ENCODE measurements around the gene EXT2. TPM values are rescaled to one million over a fixed set of nuclear protein-coding genes. Genes with fewer than 3 reads are reported as not detected.
A peak's percentile ranks its signal among the peaks of the same experiment; 100 is the strongest.

The EXT2 gene
- total RNA-seq, 1 donor from 2014 or later: 106 TPM

GRCh38 chr11:44172966-44173365, 77.5 kb downstream of the EXT2 start:
- no peaks in the 10 kb centered on the region for H3K27me3 Mint-ChIP-seq (ENCODE audit: low read depth)
- no peaks in the 10 kb centered on the region for H3K9me3 Mint-ChIP-seq (ENCODE audit: low read depth)
- TF ChIP-seq, protein P1, sequence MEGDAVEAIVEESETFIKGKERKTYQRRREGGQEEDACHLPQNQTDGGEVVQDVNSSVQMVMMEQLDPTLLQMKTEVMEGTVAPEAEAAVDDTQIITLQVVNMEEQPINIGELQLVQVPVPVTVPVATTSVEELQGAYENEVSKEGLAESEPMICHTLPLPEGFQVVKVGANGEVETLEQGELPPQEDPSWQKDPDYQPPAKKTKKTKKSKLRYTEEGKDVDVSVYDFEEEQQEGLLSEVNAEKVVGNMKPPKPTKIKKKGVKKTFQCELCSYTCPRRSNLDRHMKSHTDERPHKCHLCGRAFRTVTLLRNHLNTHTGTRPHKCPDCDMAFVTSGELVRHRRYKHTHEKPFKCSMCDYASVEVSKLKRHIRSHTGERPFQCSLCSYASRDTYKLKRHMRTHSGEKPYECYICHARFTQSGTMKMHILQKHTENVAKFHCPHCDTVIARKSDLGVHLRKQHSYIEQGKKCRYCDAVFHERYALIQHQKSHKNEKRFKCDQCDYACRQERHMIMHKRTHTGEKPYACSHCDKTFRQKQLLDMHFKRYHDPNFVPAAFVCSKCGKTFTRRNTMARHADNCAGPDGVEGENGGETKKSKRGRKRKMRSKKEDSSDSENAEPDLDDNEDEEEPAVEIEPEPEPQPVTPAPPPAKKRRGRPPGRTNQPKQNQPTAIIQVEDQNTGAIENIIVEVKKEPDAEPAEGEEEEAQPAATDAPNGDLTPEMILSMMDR (IDR thresholded peaks at IDR 0.05): no peak
- peak overlapping the region; percentile 8 for H3K27ac Mint-ChIP-seq (ENCODE audit: unreplicated experiment)
- H3K36me3 Mint-ChIP-seq (ENCODE audit: low read depth): peaks cover 4% of the 10 kb centered on the region
- DNase-seq (ENCODE audit: low spot score): no peak
- peaks cover 21% of the 10 kb centered on the region for H3K4me1 Mint-ChIP-seq (ENCODE audit: low read depth)
- H3K4me3 Mint-ChIP-seq (ENCODE audit: unreplicated experiment): no peak overlapping the region

- no peak for DNase-seq (ENCODE audit: low spot score)
- Mint-ChIP-seq H3K27ac (ENCODE audit: unreplicated experiment) (no peak overlapping the region), H3K9me3 (ENCODE audit: low read depth) (no peaks in the 10 kb centered on the region), H3K4me3 (ENCODE audit: unreplicated experiment) (no peak overlapping the region), H3K4me1 (ENCODE audit: low read depth) (peaks cover 34% of the 10 kb centered on the region), H3K27me3 (ENCODE audit: low read depth) (no peaks in the 10 kb centered on the region), H3K36me3 (ENCODE audit: low read depth) (peaks cover 4% of the 10 kb centered on the region)
- TF ChIP-seq, protein P1 (IDR thresholded peaks at IDR 0.05): no peak
Observed at GRCh38 chr11:44174842-44175241, 79.4 kb downstream of the EXT2 start.

GRCh38 chr11:44176546-44177213, 81.2 kb downstream of the EXT2 start:
- TF ChIP-seq, protein P1 (IDR thresholded peaks at IDR 0.05): no peak
- Mint-ChIP-seq H3K36me3 (ENCODE audit: low read depth) (peaks cover 4% of the 10 kb centered on the region), H3K27me3 (ENCODE audit: low read depth) (no peaks in the 10 kb centered on the region), H3K27ac (ENCODE audit: unreplicated experiment) (no peak overlapping the region), H3K9me3 (ENCODE audit: low read depth) (no peaks in the 10 kb centered on the region), H3K4me3 (ENCODE audit: unreplicated experiment) (no peak overlapping the region), H3K4me1 (ENCODE audit: low read depth) (peaks cover 24% of the 10 kb centered on the region)
- DNase-seq (ENCODE audit: low spot score): no peak

DNA sequence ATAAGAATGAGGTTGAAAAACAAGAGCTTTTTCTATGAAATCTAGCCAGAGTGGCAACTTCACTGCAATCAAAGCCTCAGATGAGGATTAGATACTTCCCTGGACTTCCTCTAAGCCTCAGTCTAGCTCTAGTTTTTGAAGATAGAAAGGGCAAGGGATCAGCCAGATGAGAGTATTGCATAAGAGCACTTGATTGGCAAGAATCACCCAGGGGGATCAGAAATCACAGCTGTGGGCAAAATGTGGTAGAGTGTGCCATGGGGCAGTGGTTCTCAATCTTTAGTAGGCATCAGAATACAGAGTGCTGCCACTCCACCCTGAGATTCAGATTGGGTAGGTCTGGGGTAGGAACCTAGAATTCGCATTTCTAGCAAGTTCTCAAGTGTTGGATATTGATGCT, 82.4 kb downstream of the EXT2 start:
- Mint-ChIP-seq H3K27me3 (ENCODE audit: low read depth) (no peaks in the 10 kb centered on the region), H3K4me3 (ENCODE audit: unreplicated experiment) (no peak overlapping the region), H3K4me1 (ENCODE audit: low read depth) (peaks cover 19% of the 10 kb centered on the region), H3K36me3 (ENCODE audit: low read depth) (peaks cover 5% of the 10 kb centered on the region), H3K27ac (ENCODE audit: unreplicated experiment) (no peak overlapping the region), H3K9me3 (ENCODE audit: low read depth) (no peaks in the 10 kb centered on the region)
- no peak for DNase-seq (ENCODE audit: low spot score)
- TF ChIP-seq, protein P1 (IDR thresholded peaks at IDR 0.05): no peak

DNA sequence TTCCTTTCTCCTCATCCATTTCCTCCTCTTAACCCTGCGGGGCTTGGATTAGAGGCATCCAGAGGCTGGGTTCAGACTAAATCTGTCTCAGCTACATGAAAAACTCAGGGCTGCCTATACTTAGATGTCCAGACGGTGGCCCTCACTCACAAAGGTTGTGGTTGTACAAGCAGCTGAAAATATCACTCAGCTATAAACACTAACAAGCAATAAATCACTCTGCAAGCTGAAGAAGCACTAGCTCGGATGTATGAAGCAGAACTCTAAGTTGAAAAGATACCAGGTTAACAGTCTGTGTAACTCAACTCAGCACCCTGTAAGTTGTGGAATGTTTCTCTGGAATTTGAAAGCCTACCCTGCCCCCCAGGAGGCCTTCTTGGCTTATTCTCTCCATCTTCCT, 82.9 kb downstream of the EXT2 start:
- TF ChIP-seq, protein P1 (IDR thresholded peaks at IDR 0.05): peak; percentile 53
- no peak for DNase-seq (ENCODE audit: low spot score)
- Mint-ChIP-seq H3K27me3 (ENCODE audit: low read depth) (no peaks in the 10 kb centered on the region), H3K4me3 (ENCODE audit: unreplicated experiment) (no peak overlapping the region), H3K4me1 (ENCODE audit: low read depth) (peaks cover 19% of the 10 kb centered on the region), H3K27ac (ENCODE audit: unreplicated experiment) (peak overlapping the region; percentile 65), H3K9me3 (ENCODE audit: low read depth) (no peaks in the 10 kb centered on the region), H3K36me3 (ENCODE audit: low read depth) (peaks cover 2% of the 10 kb centered on the region)
